Subcutaneous adipose tissue (tissue), 4 donors: ENCODE data around the gene NAGK. TPM values are rescaled to one million over a fixed set of nuclear protein-coding genes. Genes with fewer than 3 reads are reported as not detected.

Source experiments
- total RNA-seq, 4 donors: library from RNA; depleted of rRNA; stranded (reverse); fragments of >200 nt; gene quantifications; one replicate each; pipeline ENCODE4 v1.1.0, GENCODE V29; 2016
- TF ChIP-seq, protein P1 (sequence below): fragments of 450-650 bp; IDR thresholded peaks from one replicate; pipeline ENCODE4 v1.5.1; 2016; ENCODE audit warnings: low read depth, mild to moderate bottlenecking, control low read depth, antibody characterized with exemption, moderate library complexity

Gene NAGK
- total RNA-seq, 4 donors from 2014 or later: 60.8 to 169 (median 97.6) TPM

DNA sequence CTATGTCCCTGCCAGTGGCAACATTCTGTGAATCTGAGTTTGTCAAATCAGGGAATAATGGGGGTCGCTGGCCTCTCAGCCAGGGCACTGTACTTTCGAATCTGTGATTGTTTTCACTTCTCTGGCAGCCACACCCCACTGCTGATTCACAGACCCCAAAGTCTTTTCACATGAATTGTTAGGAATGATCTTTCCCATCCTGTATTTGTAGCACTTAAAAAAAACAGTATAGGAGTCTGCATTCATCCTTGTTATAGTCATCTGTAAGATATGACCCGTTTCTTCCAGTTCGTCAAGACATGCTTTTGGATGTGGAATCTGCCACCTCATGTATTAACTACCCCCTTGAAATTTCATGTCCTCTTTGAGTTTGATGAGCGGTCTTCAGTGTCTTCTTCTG is 928 bp downstream of the NAGK start:
- TF ChIP-seq, protein P1, sequence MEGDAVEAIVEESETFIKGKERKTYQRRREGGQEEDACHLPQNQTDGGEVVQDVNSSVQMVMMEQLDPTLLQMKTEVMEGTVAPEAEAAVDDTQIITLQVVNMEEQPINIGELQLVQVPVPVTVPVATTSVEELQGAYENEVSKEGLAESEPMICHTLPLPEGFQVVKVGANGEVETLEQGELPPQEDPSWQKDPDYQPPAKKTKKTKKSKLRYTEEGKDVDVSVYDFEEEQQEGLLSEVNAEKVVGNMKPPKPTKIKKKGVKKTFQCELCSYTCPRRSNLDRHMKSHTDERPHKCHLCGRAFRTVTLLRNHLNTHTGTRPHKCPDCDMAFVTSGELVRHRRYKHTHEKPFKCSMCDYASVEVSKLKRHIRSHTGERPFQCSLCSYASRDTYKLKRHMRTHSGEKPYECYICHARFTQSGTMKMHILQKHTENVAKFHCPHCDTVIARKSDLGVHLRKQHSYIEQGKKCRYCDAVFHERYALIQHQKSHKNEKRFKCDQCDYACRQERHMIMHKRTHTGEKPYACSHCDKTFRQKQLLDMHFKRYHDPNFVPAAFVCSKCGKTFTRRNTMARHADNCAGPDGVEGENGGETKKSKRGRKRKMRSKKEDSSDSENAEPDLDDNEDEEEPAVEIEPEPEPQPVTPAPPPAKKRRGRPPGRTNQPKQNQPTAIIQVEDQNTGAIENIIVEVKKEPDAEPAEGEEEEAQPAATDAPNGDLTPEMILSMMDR: no peak

DNA sequence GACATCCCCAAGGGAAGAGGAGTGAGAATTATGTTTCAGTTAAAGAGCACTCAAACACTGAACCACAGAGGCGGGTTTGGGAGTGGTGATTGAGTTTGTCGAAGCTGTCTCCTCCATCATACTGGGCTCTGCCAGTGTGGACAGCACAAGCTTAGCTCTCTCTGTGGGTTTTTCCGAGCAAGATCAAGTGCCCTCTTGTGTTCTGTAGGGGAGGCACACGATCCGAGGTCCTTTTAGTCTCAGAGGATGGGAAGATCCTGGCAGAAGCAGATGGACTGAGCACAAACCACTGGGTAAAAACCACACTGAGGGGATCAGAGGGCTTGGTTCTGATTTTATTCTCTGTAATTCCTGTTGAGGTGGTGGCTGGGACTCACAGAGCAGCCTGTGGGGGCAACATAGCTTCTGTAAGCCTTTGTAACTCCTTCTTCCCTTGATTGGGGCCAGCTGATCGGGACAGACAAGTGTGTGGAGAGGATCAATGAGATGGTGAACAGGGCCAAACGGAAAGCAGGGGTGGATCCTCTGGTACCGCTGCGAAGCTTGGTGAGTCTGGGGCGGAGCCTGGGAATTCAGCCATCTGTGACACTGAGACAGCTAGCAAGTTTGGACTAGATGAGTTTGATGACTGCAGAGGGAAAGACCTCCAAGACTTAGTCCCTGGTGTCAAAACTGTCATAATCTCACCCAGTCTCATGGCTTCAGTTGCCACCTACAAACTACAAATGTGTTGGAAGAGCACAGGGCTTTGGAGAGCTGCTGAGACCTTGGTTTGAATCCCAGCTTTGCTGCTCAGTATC is 2.0 kb downstream of the NAGK start:
- TF ChIP-seq, protein P1: no peak

- TF ChIP-seq, protein P1: no peak
Measured at GRCh38 chr2:71071681-71072398, 3.4 kb downstream of the NAGK start.

- TF ChIP-seq, protein P1: no peak
Measured at GRCh38 chr2:71072492-71072891, 4.0 kb downstream of the NAGK start.

GRCh38 chr2:71073475-71073874 is 5.0 kb downstream of the NAGK start:
- TF ChIP-seq, protein P1: no peak

DNA sequence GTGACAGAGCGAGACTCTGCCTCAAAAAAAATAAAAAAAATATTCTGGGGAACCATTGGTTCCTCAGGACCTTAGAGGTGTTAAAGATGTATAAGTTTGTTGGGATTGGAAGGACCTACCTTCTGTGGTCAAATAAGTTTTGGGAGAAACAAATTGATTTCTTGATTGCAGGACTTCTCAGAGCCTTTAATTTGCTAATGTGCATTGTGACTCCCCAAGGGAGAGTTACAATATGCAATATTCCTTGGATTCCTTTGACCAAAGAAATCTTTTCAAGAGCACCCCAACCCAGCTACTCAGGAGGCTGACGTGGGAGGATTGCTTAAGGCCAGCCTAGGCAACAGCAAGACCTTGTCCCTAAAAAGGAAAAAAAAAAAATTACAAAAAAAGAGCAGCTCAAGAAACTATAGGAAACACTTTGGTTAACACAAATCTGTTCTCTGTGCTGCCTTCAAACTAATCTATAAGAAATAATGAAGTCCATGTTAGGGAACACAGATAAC is 6.5 kb downstream of the NAGK start:
- TF ChIP-seq, protein P1: no peak

GRCh38 chr2:71078624-71079023 is 10.2 kb downstream of the NAGK start:
- TF ChIP-seq, protein P1: no peak
